HPDE6-E6E7 (cell line): Measurements from ENCODE around the gene KIRREL1.

Experiments used
- DNase-seq: peaks from one replicate; pipeline ENCODE4 v3.0.0; 2011; ENCODE audit warnings: missing footprints; ENCODE audit errors: extremely low spot score

KIRREL1 gene

DNA sequence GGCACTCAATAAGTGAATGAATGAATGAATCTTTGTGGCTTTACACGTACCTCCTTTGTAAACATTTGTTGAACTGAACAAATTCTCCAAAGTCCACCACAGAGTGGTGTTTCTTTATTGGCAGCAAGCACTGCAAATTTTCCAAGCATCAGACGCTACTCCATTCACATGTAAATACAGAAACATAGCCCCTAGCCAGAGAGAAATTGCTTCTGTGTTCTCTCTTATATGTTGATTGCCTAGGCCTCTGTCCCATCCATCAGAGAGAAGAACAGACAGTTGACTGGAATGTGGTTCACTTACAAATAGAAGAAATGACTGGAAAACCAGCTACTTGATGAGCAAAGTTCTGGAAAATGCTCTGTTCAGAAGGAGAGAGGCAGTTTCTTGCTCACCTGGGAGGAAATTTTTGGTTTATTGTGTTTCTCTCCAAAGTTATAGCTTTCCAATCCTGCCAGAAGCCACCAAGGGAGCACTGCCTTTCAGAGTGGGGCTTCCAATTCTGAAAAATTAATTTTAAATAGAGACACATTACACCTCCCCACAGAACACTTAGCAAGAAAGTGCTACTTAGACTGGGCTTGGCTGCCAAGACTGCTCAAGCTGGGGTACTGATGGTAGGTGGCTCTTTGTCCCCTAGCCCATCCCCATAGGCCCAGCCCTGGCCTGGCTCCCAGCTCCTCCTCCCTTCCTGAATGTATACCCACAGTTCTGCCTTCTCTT is 18.1 kb upstream of the KIRREL1 start:
- no peak for DNase-seq

DNA sequence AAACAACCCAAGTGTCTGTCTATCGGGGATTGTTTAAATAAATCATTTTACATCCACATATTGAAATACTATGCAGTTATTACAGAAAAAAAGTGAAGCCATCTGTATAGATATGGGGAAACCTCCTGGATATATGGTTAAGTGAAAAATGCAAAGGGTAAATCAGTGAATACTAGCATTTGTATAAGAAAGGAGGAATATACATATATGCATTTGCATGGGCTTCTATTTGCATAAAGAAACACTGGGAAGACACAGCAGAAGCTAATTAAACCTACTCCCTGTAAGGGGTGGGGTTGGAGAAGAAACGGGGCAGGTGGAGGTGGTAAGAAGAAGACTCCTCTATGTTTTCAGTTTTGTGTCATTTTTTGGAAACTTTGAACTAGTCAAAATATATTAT is 16.6 kb upstream of the KIRREL1 start:
- no peak for DNase-seq

DNA sequence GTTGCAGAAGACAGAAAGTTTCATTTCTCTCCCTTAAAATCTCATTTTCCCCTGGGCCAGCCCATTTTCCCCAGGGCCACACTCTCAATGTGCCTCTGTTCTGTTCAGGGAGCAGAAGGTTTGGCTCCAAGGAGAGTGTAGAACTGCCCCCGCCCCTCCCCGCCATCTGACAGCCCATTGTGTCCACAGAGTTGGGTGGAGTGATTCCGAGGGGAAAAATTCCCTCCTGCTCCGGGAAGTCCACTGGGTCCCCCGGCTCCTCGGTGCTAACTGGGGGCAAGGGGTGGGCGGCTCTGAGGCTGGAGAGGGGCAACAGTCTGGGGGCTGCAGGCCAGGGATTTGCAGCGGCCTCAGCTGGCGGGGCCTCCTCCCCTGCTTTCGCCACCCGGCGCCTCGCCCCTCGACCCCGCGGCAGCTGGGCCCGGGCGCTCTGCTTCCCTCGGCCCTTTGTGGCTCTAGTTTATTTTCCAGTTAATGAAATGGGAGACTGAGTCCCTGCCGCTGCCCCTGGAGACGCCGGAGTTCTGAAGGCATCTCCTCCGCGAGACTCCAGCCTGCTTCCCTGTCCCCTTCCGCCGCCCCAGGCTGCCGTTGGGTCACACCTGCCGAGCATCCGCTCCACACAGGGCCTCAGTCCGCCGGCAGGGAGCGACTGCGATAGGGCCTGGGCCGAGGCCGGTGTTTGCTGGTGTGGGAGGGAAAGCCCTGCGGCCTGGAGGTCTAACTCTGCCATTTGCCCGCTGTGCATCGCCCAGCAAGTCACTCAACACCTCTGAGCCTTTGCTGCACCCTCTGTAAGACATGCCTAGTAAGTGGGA is 14.7 kb upstream of the KIRREL1 start:
- DNase-seq: no peak

DNA sequence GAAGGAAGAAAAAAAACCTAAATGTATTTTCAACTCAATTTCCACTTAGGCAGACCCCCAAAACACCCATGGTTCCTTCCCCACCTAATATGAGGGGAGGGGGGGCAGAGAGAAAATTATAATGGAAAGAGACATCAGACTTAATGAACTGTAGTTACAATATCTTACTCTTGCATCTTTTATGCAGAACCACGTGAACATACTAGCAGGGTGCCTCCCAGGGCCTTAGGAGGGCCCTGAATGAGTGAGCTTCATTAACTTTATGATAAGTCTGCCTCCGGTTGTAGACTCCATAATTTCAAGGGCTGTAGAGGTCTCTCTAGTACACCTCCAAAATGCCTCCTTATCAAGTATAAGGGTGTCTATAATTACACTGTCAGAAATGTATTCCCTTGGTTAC is 11.3 kb upstream of the KIRREL1 start:
- DNase-seq: no peak

DNA sequence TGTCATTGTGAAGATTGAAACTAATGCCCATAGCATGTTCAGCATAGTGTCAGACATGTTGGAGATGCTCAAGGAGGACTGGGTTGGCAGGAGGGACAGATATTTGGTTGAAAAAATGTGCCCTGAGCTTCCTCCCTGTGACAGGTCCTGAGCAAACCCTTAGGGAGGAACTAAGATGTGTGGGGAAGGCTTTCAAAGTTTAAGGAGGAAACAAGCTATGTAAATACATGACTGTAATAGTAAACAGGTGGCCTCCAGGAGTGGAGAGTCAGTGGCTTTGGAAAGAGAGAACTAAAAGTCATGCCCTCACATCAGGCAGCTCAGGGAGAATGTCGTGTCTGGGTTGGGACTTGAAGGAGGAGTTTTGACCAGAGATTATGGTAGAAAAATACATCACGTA is 9.7 kb upstream of the KIRREL1 start:
- DNase-seq: no peak

DNA sequence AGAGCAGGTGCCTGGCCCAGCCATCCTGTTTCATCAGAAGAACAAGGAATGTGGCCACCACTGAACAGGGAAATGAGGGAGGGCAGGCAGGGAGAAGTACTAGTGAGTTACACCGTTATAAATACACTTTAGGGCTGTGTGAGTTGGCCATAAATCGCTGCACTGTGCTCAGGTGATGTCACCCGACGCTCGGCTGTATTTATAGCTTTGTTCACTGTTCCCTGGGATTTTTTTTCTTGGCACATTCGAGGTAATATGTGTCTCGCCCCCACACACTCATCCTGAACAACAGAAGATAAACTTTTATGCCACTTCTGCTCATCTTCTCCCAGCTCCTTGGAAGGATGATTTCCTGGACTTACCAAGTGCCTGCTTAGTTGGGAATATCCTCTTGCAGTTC is 9.0 kb upstream of the KIRREL1 start:
- DNase-seq: no peak

DNA sequence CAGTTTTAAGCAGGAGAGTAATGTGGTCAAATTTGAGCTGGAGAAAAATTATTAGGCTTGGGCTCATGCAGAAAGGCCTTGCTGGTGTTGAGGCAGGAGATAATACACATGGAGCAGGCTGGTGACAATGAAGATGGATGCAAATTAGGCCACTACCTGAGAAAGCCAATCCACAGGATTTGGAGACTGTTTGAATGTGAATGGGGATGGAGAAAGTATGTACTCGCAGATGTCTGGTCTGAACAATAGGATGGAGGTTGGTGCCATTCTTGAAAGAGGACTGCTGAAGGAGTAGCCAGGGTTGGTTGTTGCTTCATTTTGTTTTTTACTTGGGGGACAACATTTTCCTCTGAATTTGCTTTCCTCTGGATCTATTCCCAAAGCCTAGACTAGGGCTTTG is 8.0 kb upstream of the KIRREL1 start:
- no peak for DNase-seq

DNA sequence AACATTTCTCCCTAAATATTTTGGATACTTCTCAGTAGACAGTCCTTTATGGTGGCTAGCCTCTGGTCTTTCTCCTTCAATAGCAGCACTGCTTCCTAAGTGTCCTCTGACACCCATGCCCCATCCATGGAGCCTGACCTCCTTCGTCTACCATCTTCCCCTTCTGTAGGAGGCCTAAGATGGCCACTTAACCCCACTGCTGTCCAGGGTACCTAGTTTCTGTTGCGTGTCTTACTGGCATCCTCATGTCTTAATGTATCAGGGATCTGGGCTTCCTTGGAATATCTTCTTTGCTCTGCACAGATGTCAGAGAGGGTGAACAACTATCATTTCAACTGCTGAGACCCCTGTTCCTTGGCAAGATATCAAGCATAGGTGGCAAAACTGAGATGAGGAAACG is 5.4 kb upstream of the KIRREL1 start:
- DNase-seq: no peak

DNA sequence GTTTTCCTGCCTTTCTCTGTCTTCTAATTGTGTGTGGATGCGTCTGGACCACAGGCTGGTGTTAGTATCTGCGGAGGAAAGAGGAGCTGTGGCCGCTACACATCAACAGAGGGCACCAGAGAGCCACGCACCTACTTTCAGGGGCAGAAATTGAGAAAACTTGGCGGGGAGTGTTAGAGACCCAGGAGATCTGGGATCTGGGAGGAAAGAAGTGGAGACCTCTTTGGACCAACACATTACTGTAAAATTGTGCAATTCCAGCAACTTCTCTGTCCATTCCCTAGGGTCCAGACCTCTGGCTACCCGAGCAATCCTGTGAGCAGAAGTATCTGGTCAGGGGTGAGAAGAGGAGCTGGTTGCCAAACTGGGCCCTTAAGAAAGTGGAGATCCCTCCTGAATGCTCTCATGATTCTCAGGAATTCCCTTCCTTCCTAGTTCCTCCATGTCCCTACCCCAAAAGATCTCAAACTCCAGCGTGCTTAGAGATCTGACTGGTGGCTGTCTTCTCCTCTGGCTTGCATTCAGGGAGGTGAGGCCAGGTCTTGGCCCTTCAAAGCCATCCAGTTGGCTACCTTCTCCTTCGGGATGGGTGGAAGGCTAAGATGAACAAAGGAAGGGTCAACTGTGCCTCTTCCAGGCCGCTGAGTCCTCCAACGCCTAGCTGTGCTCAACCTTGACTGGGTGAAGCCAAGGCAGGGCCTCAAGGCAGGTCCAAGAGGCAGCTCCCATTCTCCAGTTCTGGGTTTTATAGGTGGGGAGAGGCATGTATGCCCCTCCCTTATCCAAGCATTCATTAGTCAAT is 1.2 kb upstream of the KIRREL1 start:
- no peak for DNase-seq

DNA sequence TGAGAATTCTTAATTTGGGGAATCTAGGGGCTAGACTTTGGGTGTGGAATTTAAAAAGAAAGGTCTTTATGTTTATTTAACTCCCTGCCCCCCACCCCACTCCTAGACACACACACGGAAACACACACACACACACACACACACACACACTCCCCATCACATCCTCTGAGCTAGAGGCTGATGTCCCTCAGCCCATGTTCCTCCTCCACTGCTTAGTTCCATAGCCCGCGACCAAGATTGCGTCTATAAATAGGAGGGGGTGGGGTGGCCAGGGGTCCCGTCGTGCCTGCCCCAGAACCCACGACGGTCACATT is 655 bp upstream of the KIRREL1 start:
- DNase-seq: no peak

DNA sequence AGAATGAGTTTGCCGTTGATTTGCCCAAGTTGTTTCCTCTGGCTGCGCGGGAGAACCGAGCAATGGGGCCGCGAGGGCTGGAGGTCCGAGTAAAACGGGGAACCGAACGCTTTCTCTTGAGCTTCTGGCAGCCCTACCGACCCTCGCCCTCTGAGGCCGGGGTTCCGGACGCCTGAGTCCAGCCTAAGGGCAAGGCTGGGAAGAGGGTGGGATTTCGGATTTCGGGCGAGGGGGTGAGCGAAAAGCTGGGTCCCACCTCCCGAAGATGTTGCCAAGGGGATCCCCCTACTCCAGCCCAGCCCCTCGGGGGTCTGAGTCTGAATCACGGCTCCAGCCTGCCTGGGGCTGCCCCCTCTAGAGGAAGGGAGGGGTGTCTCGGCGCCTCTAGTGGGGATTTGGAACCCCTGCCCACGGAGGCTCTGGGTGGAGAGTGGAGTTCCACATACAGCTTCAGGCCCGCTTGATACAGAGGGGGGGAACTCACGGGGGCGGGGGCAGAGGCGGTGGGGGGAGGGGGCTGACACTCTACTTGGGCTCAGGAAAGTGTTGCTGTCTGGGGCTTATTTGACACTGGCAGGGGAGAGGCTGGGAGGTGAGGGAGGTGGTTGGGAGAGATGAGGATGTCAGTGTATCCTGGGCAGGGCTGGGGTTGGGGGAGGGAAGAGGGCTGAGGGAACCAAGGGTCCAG is 617 bp downstream of the KIRREL1 start:
- DNase-seq: no peak

DNA sequence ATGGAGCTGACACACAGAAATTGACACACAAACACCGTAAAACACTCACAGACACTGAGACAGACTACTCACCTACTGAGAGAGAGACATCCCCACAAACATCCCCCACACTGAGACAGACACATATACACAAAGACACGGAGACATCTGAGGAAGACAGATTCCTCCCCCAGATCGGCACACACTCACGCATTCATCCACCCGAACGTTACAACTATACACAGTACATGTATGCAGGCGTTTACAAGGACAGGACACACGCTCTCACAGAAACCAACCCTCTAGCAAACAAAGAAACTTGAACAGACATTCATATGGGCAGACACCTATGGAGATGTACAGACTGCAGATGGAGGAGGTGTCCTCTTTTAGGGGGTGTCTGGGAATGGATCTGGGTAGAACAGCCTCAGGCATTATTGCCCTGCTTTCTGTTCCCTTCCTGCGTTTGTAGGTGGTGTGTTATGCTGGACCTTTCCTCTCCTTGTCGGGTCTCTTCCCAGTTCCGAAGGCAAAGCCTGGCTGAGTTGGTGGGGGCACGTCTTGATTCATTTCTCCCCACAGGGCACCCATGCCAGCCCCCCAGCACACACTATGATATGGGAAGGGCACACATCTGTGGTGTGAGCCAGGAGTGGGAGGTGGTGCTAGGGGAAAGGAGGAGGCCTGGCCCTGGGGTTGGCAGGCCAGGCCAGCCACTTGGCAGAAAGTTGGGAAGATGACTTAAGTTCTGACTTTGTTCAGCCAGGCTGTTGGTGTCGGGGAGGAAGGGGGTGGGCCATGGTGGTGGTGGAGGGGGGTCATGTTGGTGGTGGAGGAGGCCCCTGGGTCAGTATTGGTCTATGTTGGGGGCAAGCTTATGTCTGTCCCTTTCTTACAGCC is 1.5 kb downstream of the KIRREL1 start:
- no peak for DNase-seq

DNA sequence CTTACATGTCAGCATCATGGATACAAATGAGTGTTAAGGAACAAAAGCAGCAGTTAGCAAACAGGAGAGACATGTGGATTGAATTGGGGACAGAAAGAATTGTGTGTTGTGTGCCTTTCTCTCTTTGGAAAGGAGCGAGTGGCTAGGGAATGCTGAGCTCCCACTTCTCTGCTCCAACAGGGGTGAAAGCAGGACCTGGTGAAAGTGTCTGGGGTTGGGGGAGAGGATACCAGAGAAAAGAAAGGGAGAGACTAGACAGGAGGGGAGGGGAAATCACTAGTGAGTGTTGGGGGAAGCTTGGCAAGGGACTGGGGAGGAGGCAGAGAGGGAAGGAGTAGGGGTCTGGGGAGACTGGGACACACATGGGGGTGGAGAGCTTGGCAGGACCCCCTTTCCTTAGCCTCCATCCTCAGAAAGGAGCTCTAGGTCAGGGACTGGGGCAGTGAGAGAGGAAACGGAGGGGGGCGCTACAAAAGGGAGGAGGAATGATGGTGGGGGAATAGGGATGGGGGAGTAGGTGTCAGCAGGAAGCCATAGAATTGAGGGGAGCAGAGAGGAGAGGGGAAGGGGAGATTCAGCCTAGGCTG is 2.2 kb downstream of the KIRREL1 start:
- DNase-seq: no peak

DNA sequence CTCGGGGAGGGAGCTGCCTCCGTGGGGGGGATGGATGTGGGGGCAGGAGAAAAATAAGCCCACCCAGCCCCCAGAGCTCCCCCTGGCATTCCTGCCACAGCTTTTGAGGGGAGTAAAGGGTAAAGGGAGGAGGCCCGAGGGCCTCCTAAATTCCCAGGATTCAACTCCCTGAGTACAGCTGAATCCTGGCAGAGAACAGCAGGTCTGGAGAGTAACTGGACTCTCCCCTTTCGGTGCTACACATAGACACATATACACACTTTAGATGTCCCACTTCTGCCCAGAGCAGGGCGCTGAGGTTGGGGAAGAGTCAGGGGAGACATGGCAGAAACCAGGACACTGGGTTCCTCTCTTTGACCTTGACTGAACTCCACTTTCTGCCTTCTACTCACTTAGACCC is 3.0 kb downstream of the KIRREL1 start:
- no peak for DNase-seq

DNA sequence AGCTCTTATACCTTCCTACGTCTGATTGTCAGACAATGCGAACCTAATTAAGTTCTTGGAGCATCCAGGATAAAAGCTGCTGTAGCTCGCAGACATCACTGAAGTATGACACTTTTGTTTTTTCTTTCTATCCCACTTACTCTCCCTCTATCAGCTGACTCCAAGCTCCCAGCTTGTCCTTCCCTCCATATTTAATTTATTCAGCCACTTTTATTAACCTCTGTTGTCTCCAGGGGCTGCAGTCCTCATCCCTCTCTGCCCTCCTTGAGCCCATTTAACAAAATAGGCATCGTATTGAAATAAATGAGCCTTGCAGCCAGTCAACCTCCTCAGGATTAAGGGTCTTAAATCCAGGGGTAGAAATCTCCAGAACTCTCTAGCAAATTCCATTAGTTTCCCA is 7.1 kb downstream of the KIRREL1 start:
- no peak for DNase-seq

DNA sequence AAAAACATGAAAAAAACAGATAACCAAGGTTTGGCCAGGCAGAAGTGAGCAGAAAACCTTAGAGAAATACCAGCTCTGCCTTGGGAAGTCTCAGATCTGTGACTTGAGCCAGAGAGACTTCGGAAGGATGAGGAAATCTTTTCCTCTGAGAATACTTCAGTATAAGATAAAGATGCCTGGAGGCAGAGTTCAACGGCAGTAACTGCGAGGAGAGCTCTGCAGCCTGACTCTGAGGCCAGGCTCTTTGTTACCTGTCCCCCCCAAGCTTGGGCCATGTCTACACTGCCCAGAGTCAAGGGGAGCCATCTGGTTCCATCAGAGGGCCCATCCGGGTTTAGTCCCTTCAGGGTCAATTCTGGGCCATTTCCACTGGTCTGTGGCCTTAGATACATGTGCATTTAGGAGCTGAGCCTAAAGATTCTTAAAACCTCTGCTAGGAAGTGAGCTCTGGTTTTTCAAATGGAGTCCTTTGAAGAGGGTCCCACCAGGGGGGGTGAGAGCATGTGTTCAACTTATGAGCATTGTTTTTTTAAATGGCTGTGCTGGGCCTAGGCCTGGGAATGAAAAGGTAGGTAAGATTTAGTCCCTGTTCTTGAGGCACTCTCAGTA is 8.7 kb downstream of the KIRREL1 start:
- no peak for DNase-seq

DNA sequence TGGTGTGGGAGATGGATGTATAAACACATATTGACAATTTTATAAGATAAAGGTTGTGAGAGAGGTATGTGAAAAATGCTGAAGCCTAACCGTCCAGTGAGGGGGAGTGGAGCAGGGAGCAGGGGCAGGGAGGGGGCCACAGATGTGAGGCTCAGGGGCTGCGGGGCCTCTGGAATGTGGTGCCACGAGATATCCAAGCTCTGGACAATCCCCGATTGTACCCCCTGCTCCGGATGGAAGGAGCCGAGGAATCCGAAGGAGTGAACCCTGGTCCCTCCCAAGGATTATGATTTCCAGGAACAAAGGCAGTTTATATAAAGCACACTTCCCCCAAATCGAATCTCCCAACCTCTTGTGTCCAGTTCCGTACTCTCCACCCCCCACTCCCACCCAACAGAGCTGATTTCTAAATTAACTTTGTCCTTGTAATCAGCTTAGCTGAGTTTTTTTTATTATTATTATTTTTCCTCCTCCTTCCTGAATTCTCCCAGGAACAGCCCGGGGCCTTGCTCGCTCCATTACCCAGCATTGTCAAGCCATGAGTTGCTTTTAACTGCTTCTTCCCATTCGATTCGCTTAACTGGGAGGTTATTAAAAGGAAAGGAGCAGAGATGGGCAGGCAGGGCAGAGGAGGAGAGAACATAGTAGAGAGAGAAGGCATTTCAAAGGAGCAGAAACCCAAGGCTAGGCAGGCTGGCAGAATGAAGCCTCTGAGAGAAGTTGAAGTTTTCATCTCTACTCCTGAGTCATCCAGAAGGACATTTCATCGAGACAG is 9.4 kb downstream of the KIRREL1 start:
- no peak for DNase-seq

DNA sequence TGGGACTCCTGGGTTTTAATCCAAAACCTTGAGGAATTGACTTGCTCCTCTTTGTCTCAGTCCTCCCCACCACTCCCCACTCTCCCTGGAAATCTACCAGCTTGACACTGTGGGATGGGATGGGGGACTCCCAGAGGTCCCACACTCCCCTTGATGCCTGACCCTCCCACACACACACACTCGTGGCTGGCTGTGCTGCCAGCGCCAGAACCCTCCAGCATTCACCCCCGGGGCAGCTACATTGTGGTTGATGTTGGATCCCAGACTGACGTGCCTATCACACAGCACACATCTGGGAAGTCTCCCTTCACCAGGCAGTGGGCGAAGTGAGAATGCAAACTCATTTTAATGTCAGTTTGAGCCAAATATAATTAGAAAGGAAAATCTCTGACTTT is 10.0 kb downstream of the KIRREL1 start:
- no peak for DNase-seq

DNA sequence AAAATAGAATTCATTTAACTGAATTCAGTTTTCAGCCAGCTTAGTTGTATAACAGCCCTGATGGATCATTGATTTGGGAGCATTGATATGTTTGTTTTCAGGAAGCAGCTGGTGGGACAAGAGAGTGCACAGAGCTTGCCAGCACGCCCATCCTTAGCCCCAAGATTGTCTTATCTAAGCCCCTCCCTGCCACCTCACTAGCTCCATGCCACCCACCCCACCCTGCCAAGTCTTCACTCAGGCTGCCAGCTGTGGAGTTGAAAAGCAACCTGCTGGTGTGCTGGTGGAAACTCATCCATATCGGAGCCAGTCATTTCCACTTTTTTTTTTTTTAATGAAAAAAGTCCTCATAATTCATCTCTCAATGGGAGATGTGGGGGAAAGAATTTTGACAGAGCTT is 11.8 kb downstream of the KIRREL1 start:
- DNase-seq: no peak

DNA sequence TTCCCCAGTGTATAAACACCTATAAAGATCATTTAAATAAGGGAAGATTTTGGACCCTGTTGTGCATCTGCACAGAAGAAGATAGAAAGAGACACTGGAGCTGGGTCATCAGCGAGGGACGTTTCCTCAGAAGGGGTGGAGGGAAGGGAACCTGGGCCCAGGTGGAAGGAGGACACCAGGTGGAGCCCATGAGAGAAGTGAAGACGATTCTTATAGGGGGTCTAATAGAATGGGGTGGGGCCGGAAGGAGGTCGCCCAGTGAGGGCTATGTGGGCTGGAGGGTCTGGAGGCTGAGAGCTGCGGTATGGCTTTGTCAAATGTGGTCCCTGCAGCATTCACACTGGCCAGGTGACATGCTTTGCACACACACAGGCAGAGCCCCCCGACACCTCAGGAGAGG is 13.7 kb downstream of the KIRREL1 start:
- no peak for DNase-seq
